ENCODE results near the gene SLC1A4. TPM values are rescaled to one million over a fixed set of nuclear protein-coding genes. Genes with fewer than 3 reads are reported as not detected.

SLC1A4 gene
- total and polyA plus RNA-seq, 2 of the 4 experiments (the other 2 are of a cell fraction), result 6.8 to 8.1 TPM

DNA sequence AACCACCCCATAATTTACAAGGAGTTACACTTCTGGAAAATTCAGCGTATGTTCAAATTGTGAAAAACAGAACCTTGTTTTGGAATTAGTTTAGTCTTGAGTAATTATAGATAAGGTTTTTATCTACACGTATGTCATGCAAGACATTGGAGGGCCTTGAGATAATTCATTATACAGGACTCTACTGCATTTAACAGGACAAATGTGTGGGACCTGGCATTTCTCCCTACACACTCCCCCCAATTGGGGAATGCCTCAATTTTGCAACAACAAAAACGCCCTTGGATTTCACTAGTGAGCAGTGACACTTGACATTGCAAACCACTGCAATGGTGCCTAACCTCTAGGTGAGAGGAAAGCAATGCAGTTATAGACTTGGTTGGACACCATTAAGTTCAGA is 11.4 kb downstream of the SLC1A4 start:
- Histone ChIP-seq H2BK15ac (ENCODE audit: low read depth, low read length) (no peak overlapping the region; the same call in 2 of the 3 replicates), H2AFZ (replicated peaks; ENCODE audit: low read length, poor library complexity) (no peak overlapping the region), H2AK9ac (replicated peaks; ENCODE audit: low read depth, low read length, poor library complexity) (no peak overlapping the region), H3K27ac (ENCODE audit: insufficient read depth, low read length) (no peak overlapping the region), H3K4me1 (ENCODE audit: control insufficient read depth, insufficient read depth, low read length) (peaks cover 4% of the 10 kb centered on the region), H3K27me3 (ENCODE audit: control insufficient read depth, insufficient read depth, low read length) (no peaks in the 10 kb centered on the region), H3K14ac (replicated peaks; ENCODE audit: low read depth, low read length) (no peak overlapping the region), H3K4me2 (ENCODE audit: low read depth, low read length) (no peak overlapping the region), H2BK120ac (ENCODE audit: low read depth, low read length) (no peak overlapping the region), H4K20me1 (ENCODE audit: insufficient read depth, low read length) (peaks cover 17% of the 10 kb centered on the region; the same call in 1 of the 2 replicates), H2BK5ac (ENCODE audit: low read depth, low read length, poor library complexity, severe bottlenecking) (no peak overlapping the region), H4K5ac (ENCODE audit: low read depth, low read length) (no peak overlapping the region), H3K56ac (ENCODE audit: extremely low read depth, insufficient read depth, low read length) (no peak overlapping the region), H3K36me3 (ENCODE audit: control insufficient read depth, insufficient read depth, low read length) (peaks cover 4% of the 10 kb centered on the region; the same call in 1 of the 2 replicates), H3K23ac (ENCODE audit: low read depth, low read length) (no peak overlapping the region), H3K18ac (ENCODE audit: low read depth, low read length) (no peak overlapping the region), H2AK5ac (ENCODE audit: low read depth, low read length) (no peak overlapping the region), H4K91ac (ENCODE audit: insufficient read depth, low read depth, low read length) (no peak overlapping the region), H3K4me3 (ENCODE audit: insufficient read depth, low read depth, low read length) (no peak overlapping the region), H3K9ac (ENCODE audit: low read depth, low read length) (no peak overlapping the region), H4K8ac (ENCODE audit: low read depth in 2 of 2, low read length in 2 of 2) (no peak overlapping the region), H2BK20ac (ENCODE audit: low read depth, low read length) (no peak overlapping the region), H3K79me1 (ENCODE audit: low read depth in 1 of 2, low read length in 2 of 2) (peaks cover 19 to 47% of the 10 kb centered on the region in 2 experiments), H3K9me3 (ENCODE audit: control insufficient read depth, insufficient read depth, low read length) (no peaks in the 10 kb centered on the region), H3K4ac (ENCODE audit: low read depth, low read length) (no peak overlapping the region), H3K9me1 (ENCODE audit: insufficient read depth, low read length) (no peaks in the 10 kb centered on the region; the same call in none of the 2 replicates)
- intact Hi-C loops (cut with micrococcal nuclease) (no loop called here), in situ Hi-C loops (cut with MboI; ENCODE audit: low sequenced_read_pairs) (no loop called here), dilution Hi-C loops (cut with HindIII; ENCODE audit: low sequenced_read_pairs, unreplicated experiment) (no loop called here)
- BruUV-seq (replicated peaks), result no TSS peak
- CTCF ChIA-PET, result no interaction called here
- ATAC-seq (ENCODE audit: low read depth) (no peak), DNase-seq (no peak)
- no peak for TF ChIP-seq CEBPB (IDR thresholded peaks at IDR 0.05; ENCODE audit: low read depth, low read length)
- TF ChIP-seq, protein P1, sequence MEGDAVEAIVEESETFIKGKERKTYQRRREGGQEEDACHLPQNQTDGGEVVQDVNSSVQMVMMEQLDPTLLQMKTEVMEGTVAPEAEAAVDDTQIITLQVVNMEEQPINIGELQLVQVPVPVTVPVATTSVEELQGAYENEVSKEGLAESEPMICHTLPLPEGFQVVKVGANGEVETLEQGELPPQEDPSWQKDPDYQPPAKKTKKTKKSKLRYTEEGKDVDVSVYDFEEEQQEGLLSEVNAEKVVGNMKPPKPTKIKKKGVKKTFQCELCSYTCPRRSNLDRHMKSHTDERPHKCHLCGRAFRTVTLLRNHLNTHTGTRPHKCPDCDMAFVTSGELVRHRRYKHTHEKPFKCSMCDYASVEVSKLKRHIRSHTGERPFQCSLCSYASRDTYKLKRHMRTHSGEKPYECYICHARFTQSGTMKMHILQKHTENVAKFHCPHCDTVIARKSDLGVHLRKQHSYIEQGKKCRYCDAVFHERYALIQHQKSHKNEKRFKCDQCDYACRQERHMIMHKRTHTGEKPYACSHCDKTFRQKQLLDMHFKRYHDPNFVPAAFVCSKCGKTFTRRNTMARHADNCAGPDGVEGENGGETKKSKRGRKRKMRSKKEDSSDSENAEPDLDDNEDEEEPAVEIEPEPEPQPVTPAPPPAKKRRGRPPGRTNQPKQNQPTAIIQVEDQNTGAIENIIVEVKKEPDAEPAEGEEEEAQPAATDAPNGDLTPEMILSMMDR (conservative IDR thresholded peaks at IDR 0.05; ENCODE audit: low read depth, low read length), result no peak
- POLR2A ChIA-PET (ENCODE audit: unreplicated experiment), result no interaction called here
- WGBS, 2 experiments (ENCODE audit: extremely low coverage in 2 of 2, insufficient read length in 1 of 2), result no CpG with 5 or more reads among the region's 3 CpGs

Data from IMR-90 (cell line).